Muscle of back (tissue), 11 donors: ENCODE results near the gene MEST. TPM values are rescaled to one million over a fixed set of nuclear protein-coding genes. Genes with fewer than 3 reads are reported as not detected.
"Not testable (repeated sequence)": the region's sequence is repeated elsewhere in the genome, so short reads cannot be mapped to it uniquely, and the experiment has no call there.

Source experiments
- DNase-seq, 3 donors: peaks; one replicate each; pipeline versions ENCODE4 v3.0.0 to v3.0.0-alpha.2; 2013
- polyA plus RNA-seq, 10 donors: library from polyadenylated mRNA; unstranded; fragments of 120-200 nt; gene quantifications; one replicate each; pipeline ENCODE4 v1.2.1, GENCODE V29; 2013; ENCODE audit not compliant: insufficient read length in 10 of 10

The MEST gene
- polyA plus RNA-seq, 10 donors = 602 to 1,329 (median 947) TPM

GRCh38 chr7:130515315-130516040 lies 23.6 kb downstream of the MEST start:
- DNase-seq = no peak

DNA sequence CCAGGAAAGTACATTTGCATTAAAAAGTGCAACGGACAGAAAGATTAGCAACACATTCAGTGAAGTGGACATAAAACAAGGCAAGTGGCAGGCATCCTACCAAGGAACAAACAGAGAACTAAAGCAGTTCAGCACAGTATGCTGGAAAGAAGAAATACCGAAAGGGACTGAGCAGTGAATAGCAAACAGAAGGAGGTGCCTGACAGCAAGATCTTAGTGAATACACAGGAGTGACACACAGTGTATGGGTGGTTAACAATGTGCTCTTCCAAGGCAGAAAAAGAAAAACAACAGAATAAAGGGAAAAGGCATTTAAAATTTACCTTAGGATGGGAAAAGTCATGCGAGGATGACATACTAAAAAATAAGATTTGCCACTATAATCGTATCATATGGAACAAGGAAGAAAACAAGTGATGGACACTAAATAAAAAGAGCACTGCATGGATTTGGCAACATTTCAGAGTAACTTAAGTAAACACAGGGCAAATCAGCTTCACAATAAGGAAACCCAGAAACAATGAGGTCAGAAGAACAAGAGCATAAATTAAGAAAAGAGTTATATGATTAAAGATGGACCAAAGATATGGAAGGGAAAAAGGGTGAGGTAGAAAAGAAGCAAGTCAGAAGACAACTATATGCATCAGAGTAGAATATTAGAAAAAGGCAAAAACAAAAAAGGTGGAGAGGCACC lies 29.5 kb downstream of the MEST start:
- DNase-seq = no peak

GRCh38 chr7:130523519-130524125 lies 31.7 kb downstream of the MEST start:
- not testable (repeated sequence) for DNase-seq

- no peak for DNase-seq
Observed at GRCh38 chr7:130524628-130525027, 32.7 kb downstream of the MEST start.

- not testable (repeated sequence) for DNase-seq
Observed at GRCh38 chr7:130527752-130528355, 36.0 kb downstream of the MEST start.

GRCh38 chr7:130529417-130529816 lies 37.5 kb downstream of the MEST start:
- no peak for DNase-seq

- peak in 1 of 3 donors; percentile 26 for DNase-seq
Observed at GRCh38 chr7:130537894-130538293, 46.0 kb downstream of the MEST start.

GRCh38 chr7:130541287-130541686 lies 49.4 kb downstream of the MEST start:
- not testable (repeated sequence) for DNase-seq

- DNase-seq = not testable (repeated sequence)
Observed at GRCh38 chr7:130542297-130542696, 50.4 kb downstream of the MEST start.

DNA sequence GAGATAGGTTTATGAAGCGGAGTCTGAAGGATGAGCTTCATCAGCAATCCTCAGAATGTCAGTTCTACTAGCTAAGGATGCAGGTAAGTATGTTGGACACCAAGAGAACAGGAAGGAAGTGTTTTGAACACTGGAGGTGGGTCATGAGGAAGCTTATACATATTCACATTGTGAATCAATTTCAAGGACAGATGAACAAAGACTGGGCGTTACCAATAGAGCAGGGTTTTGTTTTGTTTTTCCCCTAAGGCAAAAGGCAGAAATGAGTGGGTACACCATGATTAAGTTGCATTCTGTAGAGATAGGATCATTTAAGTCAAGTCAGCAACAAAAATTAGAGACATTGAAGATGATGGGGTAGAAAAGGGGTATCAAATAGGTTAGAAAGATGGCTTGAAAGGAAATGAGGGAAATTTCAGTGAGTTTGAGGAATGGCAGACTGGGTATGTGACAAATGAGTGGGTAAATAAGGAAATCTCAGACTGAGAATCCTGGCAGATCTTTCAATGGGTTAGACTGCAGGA lies 51.7 kb downstream of the MEST start:
- DNase-seq = no peak

GRCh38 chr7:130544356-130544755 lies 52.5 kb downstream of the MEST start:
- DNase-seq = no peak

DNA sequence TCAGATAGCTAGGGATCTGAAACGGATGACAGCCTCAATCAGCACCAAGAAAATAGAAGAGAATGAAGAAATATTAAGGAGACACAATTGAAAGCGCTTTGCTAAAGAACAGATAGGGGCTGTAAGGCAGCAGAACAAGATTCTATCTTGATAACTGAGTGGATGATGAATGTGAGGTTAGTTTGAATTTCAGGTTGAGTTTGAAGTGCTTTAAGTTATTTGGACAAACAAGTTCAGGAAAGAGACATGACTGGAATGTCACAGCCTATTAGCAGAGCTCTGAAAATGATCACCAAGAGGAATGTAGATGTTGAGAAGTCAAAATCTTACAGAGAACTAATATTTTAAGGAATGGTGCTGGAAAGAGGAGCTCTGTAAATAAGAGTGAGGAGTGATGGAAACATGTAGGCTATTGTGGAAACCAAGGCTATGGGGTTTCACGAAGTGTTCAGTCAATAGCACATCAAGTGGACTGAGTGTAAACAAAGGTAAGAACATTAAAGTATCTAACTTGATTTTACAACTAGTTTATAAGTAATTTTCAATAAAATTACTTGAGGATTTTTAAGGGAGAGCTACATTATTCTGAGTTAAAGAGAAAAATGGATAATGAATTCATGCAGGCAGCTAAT lies 61.6 kb downstream of the MEST start:
- no peak for DNase-seq

GRCh38 chr7:130554481-130554880 lies 62.6 kb downstream of the MEST start:
- no peak for DNase-seq

Other genes with a start within 250 kb of the MEST start
- 1 to 10 TPM in 3 of 10 donors, under 1 TPM in 7; 0.25 to 1.1 (median 0.61) TPM for gene CPA2, start 225.2 kb upstream of the MEST start, polyA plus RNA-seq
- gene CPA4, start 198.9 kb upstream of the MEST start, polyA plus RNA-seq = 1 to 10 TPM; 1.2 to 5.2 (median 2.1) TPM
- gene CPA5, start 147.3 kb upstream of the MEST start, polyA plus RNA-seq = 1 to 10 TPM; 1.4 to 6.0 (median 2.3) TPM
- gene CPA1, start 111.6 kb upstream of the MEST start, polyA plus RNA-seq = 1 to 10 TPM; 1.6 to 5.1 (median 3.8) TPM
- 10 to 100 TPM; 17.7 to 35.3 (median 25.4) TPM for gene CEP41, start 51.1 kb upstream of the MEST start, polyA plus RNA-seq
- gene COPG2, start 176.7 kb downstream of the MEST start, polyA plus RNA-seq = 10 to 100 TPM; 32.9 to 50.3 (median 37.8) TPM
- under 1 TPM in 3 of 10 donors, not detected in 7; 0.17 to 0.44 (median 0.20) TPM for gene TSGA13, start 194.5 kb downstream of the MEST start, polyA plus RNA-seq
- gene KLF14, start 242.1 kb downstream of the MEST start, polyA plus RNA-seq = 1 to 10 TPM in 9 of 10 donors, under 1 TPM in 1; 0.94 to 2.0 (median 1.4) TPM